Nucleus accumbens (tissue), 56 donors: ENCODE data around the gene ARHGEF1.

Experiments used
- DNase-seq, 56 donors: peaks; one replicate each; lab custom pipeline; 2025; lab: John Stamatoyannopoulos, UW

Gene ARHGEF1

GRCh38 chr19:41940731-41941409 lies 57.9 kb downstream of the ARHGEF1 start:
- no peak for DNase-seq

- DNase-seq: no peak
These were observed 58.6 kb downstream of the ARHGEF1 start for GRCh38 chr19:41941410-41942202.

- no peak for DNase-seq
These were observed 61.4 kb downstream of the ARHGEF1 start for GRCh38 chr19:41944336-41944735.

GRCh38 chr19:41945135-41945766 lies 62.3 kb downstream of the ARHGEF1 start:
- no peak for DNase-seq

GRCh38 chr19:41947091-41947490 lies 64.1 kb downstream of the ARHGEF1 start:
- DNase-seq: no peak

- DNase-seq: peak in 48 of 56 donors; percentile 9 to 86 (median 52)
These were observed 68.7 kb downstream of the ARHGEF1 start for GRCh38 chr19:41951686-41952172.

GRCh38 chr19:41955521-41955920 lies 72.5 kb downstream of the ARHGEF1 start:
- DNase-seq: no peak

- no peak for DNase-seq
These were observed 73.6 kb downstream of the ARHGEF1 start for GRCh38 chr19:41956621-41957020.
